Body of pancreas (tissue), 4 donors: ENCODE measurements around the gene GALNT2.

Source experiments
- CTCF ChIP-seq, 7 experiments: fragments of 450-650 bp in 4 of 7; fragments of 200-600 bp in 3 of 7; sonication (generic) in 3 of 7; IDR thresholded peaks; one replicate each; pipeline ENCODE4 v1.5.1; 2016 to 2019; ENCODE audit warnings: antibody characterized with exemption in 7 of 7
- POLR2A ChIP-seq, 3 donors: fragments of 450-650 bp; IDR thresholded peaks; one replicate each; pipeline ENCODE4 v1.6.1; 2016; ENCODE audit warnings: antibody characterized with exemption in 3 of 3, mild to moderate bottlenecking in 2 of 3

GRCh38 chr1:230073371-230074035, 6.5 kb downstream of the GALNT2 start:
- TF ChIP-seq CTCF (IDR thresholded peaks at IDR 0.05): no peak
- TF ChIP-seq POLR2A (IDR thresholded peaks at IDR 0.05): no peak
